Measurements from ENCODE around the gene CORIN.

- TF ChIP-seq CTCF (IDR thresholded peaks at IDR 0.05; ENCODE audit: low read depth, low read length, poor library complexity, severe bottlenecking) = no peak
- no peak for TF ChIP-seq EZH2phosphoT487 (IDR thresholded peaks at IDR 0.05; ENCODE audit: borderline replicate concordance, low read length)
Observed at GRCh38 chr4:47809654-47810203, 28.1 kb downstream of the CORIN start.
